Activated B cell treated with CpG ODN at 0.5 μM for 24 hours (primary cell): Measurements from ENCODE around the gene KRT27. TPM values are rescaled to one million over a fixed set of nuclear protein-coding genes. Genes with fewer than 3 reads are reported as not detected.
"Not testable (repeated sequence)": the region's sequence is repeated elsewhere in the genome, so short reads cannot be mapped to it uniquely, and the experiment has no call there.

Source experiments
- ATAC-seq: fragments of 200-7000 bp; cut with Tn5 transposase; one replicate; pipeline ENCODE4 v1.10.0; 2021; ENCODE audit warnings: low read depth, mild to moderate bottlenecking, moderate library complexity
- CTCF ChIA-PET: fragments of 350-600 bp; sonication (Branson Sonifier 250); formaldehyde crosslinking; loops from one replicate; lab custom pipeline; 2021; ENCODE audit warnings: antibody characterized with exemption; lab: Charles Lee
- POLR2A ChIA-PET: fragments of 350-600 bp; sonication (Branson Sonifier 250); formaldehyde crosslinking; loops from one replicate; lab custom pipeline; 2021; ENCODE audit warnings: antibody characterized with exemption; lab: Charles Lee
- DNase-seq: peaks from one replicate; pipeline ENCODE4 v3.0.0; 2022
- H3K27ac Mint-ChIP-seq: one replicate; pipeline ENCODE4 v1.8.0; 2020; ENCODE audit warnings: mixed read lengths
- H3K27me3 Mint-ChIP-seq: one replicate; pipeline ENCODE4 v1.8.0; 2021; ENCODE audit warnings: mixed read lengths
- H3K36me3 Mint-ChIP-seq: one replicate; pipeline ENCODE4 v1.8.0; 2021; ENCODE audit warnings: low read depth, mixed read lengths
- H3K4me1 Mint-ChIP-seq: one replicate; pipeline ENCODE4 v1.8.0; 2021; ENCODE audit warnings: mixed read lengths
- H3K4me3 Mint-ChIP-seq: one replicate; pipeline ENCODE4 v1.8.0; 2020; ENCODE audit warnings: mild to moderate bottlenecking, mixed read lengths
- H3K9me3 Mint-ChIP-seq: one replicate; pipeline ENCODE4 v1.8.0; 2020; ENCODE audit warnings: mixed read lengths
- CTCF ChIP-seq: fragments of 200-600 bp; IDR thresholded peaks from one replicate; pipeline ENCODE4 v1.8.0; 2022; ENCODE audit warnings: antibody characterized with exemption, mild to moderate bottlenecking
- intact Hi-C: fragments of 100-400 bp; cut with micrococcal nuclease; formaldehyde crosslinking; loops from one replicate; pipeline ENCODE4 v1.15.1; 2024
- total RNA-seq: library from RNA; stranded (reverse); gene quantifications from 2 replicates; pipeline ENCODE4 v1.2.3, GENCODE V29; 2022

KRT27 gene
- total RNA-seq, 1 donor from 2014 or later, result not detected

DNA sequence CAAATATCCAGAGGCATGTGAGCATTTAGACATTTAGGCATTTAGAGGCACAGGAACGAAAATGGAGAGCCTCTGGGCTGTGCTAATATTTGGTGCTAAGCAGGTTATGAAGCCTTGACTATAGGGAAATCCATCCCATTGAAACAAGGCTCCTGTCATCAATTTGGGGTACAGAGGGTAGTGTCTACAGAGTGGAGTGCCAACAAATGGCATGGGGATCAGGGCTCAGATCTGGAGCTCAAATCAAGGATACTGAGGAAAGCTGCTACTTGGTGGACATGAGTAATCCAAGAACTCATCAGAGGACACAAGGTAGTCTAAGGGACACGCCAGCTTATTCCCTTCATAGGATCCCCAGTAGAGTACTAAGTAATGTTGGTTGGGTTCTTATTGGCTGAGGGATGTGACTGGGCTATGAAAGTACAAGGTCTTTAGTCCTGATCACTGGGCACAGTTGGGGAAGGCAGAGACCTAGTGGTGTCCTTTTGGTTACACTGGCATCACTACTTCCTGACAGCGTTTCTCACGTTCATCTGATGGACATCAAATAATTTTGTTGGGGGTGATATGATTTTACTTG, 34.8 kb upstream of the KRT27 start:
- Mint-ChIP-seq H3K4me3 (peak overlapping the region; percentile 69), H3K9me3 (peaks cover 8% of the 10 kb centered on the region), H3K4me1 (peaks cover 10% of the 10 kb centered on the region), H3K36me3 (peaks cover 29% of the 10 kb centered on the region), H3K27ac (no peak overlapping the region), H3K27me3 (peaks cover 26% of the 10 kb centered on the region)
- DNase-seq, result no peak
- ATAC-seq, result no peak
- TF ChIP-seq CTCF, result no peak
- ChIA-PET CTCF (no interaction called here), POLR2A (interaction anchor here (3.5 kb wide), 1 partner anchor 872 kb away, joined by 25 read pairs; the partner anchor contains the start of gene EIF1)
- intact Hi-C loops, result loop anchor here (5.0 to 10.0 kb wide), 3 partner anchors 255 to 850 kb away; partner anchors contain the start of gene TOP2A

- Mint-ChIP-seq H3K4me1 (peaks cover 10% of the 10 kb centered on the region), H3K27me3 (peaks cover 29% of the 10 kb centered on the region), H3K9me3 (peaks cover 8% of the 10 kb centered on the region), H3K4me3 (no peak overlapping the region), H3K36me3 (peaks cover 26% of the 10 kb centered on the region), H3K27ac (no peak overlapping the region)
- CTCF ChIA-PET, result no interaction called here
- TF ChIP-seq CTCF, result no peak
- intact Hi-C loops, result loop anchor here (5.0 to 10.0 kb wide), 3 partner anchors 254 to 851 kb away; partner anchors contain the start of gene TOP2A
- POLR2A ChIA-PET, result no interaction called here
- ATAC-seq (no peak), DNase-seq (no peak)
Measured at GRCh38 chr17:40816569-40816968, 34.2 kb upstream of the KRT27 start.

DNA sequence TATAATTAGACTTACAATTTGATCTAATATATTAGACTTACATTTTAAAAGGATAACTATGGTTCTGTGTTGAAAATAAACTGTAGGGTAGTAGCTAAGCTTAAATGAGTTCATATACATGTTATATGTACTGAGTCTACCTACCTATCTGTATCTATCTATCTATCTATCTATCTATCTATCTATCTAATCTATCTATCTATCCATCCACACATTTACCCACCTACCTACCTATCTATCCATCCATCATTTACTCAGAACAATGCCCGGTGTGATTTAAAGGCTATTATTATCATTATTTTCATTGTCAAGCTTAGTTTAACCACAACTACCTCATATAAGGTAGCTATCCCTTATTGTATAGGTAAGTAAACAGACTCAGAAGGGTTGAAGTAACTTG, 33.0 kb upstream of the KRT27 start:
- DNase-seq (no peak), ATAC-seq (no peak)
- intact Hi-C loops, result loop anchor here (5.0 to 10.0 kb wide), 3 partner anchors 253 to 852 kb away; partner anchors contain the start of gene TOP2A
- H3K36me3 Mint-ChIP-seq, result peaks cover 26% of the 10 kb centered on the region
- CTCF ChIA-PET, result no interaction called here
- H3K4me1 Mint-ChIP-seq, result peaks cover 10% of the 10 kb centered on the region
- H3K27ac Mint-ChIP-seq, result no peak overlapping the region
- peaks cover 38% of the 10 kb centered on the region for H3K27me3 Mint-ChIP-seq
- no peak overlapping the region for H3K4me3 Mint-ChIP-seq
- H3K9me3 Mint-ChIP-seq, result peaks cover 7% of the 10 kb centered on the region
- TF ChIP-seq CTCF, result no peak
- POLR2A ChIA-PET, result interaction anchor here (0.9 kb wide), 1 partner anchor 168 kb away, joined by 4 read pairs; the partner anchor contains the start of gene SMARCE1

GRCh38 chr17:40814657-40815056, 32.3 kb upstream of the KRT27 start:
- H3K27me3 Mint-ChIP-seq, result peaks cover 45% of the 10 kb centered on the region
- POLR2A ChIA-PET, result interaction anchor here (0.9 kb wide), 1 partner anchor 167 kb away, joined by 4 read pairs; the partner anchor contains the start of gene SMARCE1
- H3K9me3 Mint-ChIP-seq, CTCF ChIA-PET, H3K4me3 Mint-ChIP-seq, DNase-seq, ATAC-seq, H3K27ac Mint-ChIP-seq: not testable (repeated sequence)
- peaks cover 21% of the 10 kb centered on the region for H3K36me3 Mint-ChIP-seq
- intact Hi-C loops, result loop anchor here (5.0 to 10.0 kb wide), 3 partner anchors 252 to 853 kb away; partner anchors contain the start of gene TOP2A
- H3K4me1 Mint-ChIP-seq, result peaks cover 10% of the 10 kb centered on the region

DNA sequence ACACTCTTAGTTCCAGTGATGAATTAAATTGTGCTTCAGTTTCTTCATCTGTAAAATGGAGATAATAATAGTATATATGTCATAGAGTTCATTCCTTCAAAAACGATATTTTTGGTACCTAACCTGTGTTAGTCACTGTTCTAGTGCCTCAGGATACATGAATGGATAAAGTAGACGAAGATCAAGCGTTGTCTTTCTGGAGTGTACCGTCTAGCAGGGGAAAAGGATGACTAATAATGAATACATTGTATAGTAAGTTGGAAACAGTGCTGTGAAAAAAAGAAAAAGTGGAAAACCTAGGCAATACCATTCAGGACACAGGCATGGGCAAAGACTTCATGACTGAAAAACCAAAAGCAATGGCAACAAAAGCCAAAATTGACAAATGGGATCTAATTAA, 31.5 kb upstream of the KRT27 start:
- Mint-ChIP-seq H3K9me3 (peaks cover 6% of the 10 kb centered on the region), H3K36me3 (peaks cover 21% of the 10 kb centered on the region), H3K4me3 (no peak overlapping the region), H3K4me1 (peaks cover 10% of the 10 kb centered on the region), H3K27me3 (peaks cover 51% of the 10 kb centered on the region), H3K27ac (no peak overlapping the region)
- no peak for TF ChIP-seq CTCF
- CTCF ChIA-PET, result no interaction called here
- POLR2A ChIA-PET, result no interaction called here
- intact Hi-C loops, result loop anchor here (10.0 kb wide), 1 partner anchor 399 kb away; the partner anchor contains the start of gene TOP2A
- ATAC-seq, result no peak
- DNase-seq, result no peak
